Caki2 (cell line): ENCODE data around the gene DMRTC2. TPM values are rescaled to one million over a fixed set of nuclear protein-coding genes. Genes with fewer than 3 reads are reported as not detected.
A peak's percentile ranks its signal among the peaks of the same experiment; 100 is the strongest.

Source experiments
- DNase-seq: peaks from one replicate; pipeline ENCODE4 v3.0.0-alpha.2; 2015; ENCODE audit warnings: low read depth
- in situ Hi-C: cut with HindIII; loops from 2 replicates; pipeline ENCODE4 v1.10.0; 2016; ENCODE audit warnings: low sequenced_read_pairs, low pct_unique_long_range_greater_than_20kb, mixed read lengths
- total RNA-seq: library from RNA; depleted of rRNA; stranded (reverse); fragments of >200 nt; shearing (Covaris generic); gene quantifications from 2 replicates; pipeline ENCODE4 v1.2.3, GENCODE V29; 2014; ENCODE audit warnings: low replicate concordance

The DMRTC2 gene
- total RNA-seq, 1 experiment from 2014 or later, result not detected

DNA sequence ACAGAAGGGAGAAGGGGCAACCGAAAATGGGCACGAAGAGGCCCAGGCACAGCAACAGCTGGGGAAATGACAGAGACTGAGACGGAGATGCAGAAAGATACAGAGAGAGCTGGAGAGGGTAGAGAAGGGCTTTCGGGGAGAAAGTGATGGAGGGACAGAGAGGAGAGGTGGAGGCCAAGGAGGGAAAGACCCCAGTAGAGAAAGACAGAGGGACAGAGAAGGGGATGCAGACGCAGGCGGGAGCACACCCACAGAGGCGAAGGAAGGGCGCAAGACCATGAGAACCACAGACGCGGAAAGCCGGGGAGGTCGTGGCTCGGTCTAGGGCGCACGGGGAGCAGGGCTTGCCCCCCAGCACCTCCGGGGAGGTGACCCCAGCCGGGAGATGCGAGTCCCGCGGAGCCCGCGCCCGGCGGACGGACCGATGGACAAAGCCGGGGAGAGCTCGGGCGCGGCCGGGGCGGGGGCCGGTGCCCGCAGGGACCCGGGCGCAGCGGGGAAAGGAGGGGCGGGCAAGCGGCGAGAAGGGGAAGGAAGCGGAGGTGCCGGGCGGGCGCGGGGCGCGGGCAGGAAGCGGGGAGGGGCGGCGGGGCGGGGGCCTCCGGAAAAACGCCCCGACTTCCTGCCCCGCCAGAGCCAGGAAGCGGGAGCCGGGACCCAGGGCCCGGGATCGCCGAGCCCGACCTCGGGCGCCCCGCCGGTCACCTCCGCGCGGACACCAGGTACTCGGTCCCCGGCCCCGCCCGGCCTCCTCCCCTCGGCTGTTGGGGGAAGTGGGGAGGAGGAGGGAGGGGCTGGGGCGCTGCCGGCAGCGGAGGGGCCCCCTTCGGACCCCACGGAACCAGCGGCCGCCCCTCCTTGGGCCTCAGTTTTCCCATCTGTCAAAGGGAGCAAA lies 38.0 kb downstream of the DMRTC2 start, which contains the start of gene ARHGEF1:
TSS of gene ARHGEF1 (plus strand) at position 617 of the 895 bp plus-strand sequence. CDS start 4,899 bp downstream, outside the sequence.
- in situ Hi-C loops, result no loop called here
- DNase-seq, result no peak

DNA sequence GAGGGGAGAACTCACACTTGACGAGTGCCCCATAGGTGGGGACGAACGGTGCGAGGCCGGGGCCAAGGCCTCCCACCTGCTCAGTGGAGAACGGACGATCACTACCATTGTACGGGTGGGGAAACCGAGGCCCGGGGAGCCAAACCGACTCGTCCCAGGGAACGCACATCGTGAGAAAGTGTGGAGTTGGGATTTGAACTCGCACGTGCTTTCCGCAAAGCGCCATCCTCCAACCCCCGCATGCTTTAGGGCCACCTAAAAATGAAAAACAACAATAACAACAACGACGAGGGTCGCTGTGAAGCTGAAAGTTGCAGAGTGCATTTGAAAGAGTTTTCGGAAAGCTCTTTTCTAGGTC lies 38.6 kb downstream of the DMRTC2 start:
- in situ Hi-C loops, result no loop called here
- no peak for DNase-seq

DNA sequence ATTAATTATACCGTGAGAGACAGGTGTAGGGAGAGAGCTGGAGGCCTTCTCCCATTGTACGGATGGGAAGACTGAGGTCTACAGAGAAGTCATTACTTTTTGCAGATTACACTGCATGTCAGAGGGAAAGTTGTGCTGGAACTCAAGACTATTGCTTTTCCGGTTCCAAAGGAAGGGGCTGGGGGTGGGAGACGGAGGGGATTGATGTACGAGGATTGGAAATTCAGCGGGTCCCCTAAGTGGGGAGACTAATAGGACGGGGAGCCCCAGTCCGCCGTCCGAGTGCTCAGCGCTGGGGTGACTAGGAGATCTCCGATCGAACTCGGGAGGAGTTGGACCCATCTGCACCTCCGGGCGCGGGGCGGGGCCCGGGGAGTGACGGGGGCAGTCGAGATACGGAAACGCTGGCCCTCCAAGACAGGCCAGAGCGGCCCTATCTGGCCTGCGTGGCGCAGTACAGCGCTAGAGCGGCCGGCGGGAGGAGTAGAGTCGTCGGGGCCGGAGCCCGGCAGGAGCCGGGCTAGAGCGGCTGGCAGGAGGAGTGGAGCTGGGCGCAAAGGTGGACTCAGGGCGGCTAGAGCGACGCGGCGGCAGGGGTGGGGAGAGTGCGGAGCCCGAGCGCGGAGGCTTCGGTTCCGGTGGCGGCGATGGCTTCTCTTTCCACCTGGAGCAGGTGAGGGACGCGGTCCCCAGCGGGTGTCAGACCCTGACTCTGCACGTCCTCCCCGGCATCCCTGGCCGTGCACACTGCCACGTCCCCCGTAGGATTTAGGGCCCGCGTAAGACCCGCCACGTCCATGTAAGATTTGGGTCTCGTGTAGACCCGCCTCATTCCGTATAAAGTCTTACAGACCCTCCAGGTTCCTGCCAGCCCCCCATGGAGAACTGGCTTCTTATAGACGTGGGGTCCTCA lies 39.2 kb downstream of the DMRTC2 start:
- peak; percentile 98 for DNase-seq
- in situ Hi-C loops, result no loop called here

- DNase-seq, result no peak
- in situ Hi-C loops, result no loop called here
Measured at GRCh38 chr19:41886761-41887710, 42.2 kb downstream of the DMRTC2 start.

GRCh38 chr19:41887711-41888382 lies 43.0 kb downstream of the DMRTC2 start:
- DNase-seq, result peak; percentile 53
- in situ Hi-C loops, result no loop called here

- in situ Hi-C loops, result no loop called here
- no peak for DNase-seq
Measured at GRCh38 chr19:41888926-41889325, 44.1 kb downstream of the DMRTC2 start.

GRCh38 chr19:41889896-41890295 lies 45.1 kb downstream of the DMRTC2 start:
- no peak for DNase-seq
- in situ Hi-C loops, result no loop called here

DNA sequence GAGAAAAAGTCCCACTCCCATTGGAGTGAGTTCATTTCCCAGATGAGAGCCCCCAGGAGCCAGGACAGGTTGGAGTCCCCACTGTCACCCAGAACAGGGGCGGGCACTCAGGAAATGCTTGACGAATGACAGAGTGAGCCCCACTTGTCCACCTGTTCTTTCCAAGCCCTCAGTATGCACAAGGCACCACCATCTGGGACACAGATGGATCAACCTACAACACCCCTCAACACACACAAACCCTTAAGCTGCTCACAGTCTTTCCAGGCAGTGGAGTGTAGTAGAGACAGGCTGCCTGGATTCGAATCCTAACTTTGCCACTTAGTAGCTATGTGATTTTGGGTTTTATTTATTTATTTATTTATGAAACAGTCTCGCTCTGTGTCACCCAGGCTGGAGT lies 46.1 kb downstream of the DMRTC2 start:
- in situ Hi-C loops, result no loop called here
- no peak for DNase-seq

DNA sequence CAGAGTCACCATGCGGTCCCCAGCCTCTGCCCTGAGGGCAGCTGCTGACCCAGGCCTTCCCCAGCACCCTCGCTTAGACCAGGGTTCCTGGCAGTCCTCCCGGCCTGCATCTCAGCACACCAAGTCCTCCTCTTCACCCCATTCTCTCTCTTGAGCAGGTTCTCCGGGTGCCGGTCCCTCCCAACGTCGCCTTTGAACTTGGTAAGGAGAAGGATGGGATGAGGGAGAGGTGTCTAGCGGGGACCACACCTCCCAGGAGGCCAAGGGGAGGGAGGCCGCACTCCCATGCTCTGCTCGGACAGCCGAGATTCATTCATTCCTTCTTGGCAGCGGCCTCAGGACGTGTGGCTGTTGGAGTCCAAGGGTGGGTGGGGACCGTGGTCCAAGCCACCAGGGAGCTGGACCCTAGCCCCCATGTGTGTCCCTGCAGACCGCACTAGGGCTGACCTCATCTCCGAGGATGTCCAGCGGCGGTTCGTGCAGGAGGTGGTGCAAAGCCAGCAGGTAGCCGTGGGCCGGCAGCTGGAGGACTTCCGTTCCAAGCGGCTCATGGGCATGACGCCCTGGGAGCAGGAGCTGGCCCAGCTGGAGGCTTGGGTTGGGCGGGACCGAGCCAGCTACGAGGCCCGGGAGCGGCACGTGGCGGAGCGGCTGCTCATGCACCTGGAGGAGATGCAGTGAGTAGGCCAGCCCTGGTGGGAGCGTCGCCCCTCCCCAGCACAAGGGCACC lies 47.5 kb downstream of the DMRTC2 start:
- in situ Hi-C loops, result no loop called here
- no peak for DNase-seq

DNA sequence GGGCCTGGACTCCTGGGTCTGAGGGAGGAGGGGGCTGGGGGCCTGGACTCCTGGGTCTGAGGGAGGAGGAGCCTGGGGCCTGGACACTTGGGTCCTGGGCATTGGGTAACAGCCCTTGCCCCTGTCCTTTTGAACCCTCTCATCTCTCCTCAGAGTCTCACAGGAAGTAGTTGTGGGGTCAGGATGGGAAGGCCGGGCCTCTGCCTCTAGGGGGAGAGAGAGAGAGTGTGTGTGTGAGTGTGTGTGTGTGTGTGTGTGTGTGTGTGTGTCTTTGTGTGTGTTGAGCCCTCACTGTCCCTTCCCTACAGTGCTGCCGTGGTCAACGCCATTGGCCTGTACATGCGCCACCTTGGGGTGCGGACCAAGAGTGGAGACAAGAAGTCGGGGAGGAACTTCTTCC lies 49.1 kb downstream of the DMRTC2 start:
- peak; percentile 53 for DNase-seq
- in situ Hi-C loops, result no loop called here

DNA sequence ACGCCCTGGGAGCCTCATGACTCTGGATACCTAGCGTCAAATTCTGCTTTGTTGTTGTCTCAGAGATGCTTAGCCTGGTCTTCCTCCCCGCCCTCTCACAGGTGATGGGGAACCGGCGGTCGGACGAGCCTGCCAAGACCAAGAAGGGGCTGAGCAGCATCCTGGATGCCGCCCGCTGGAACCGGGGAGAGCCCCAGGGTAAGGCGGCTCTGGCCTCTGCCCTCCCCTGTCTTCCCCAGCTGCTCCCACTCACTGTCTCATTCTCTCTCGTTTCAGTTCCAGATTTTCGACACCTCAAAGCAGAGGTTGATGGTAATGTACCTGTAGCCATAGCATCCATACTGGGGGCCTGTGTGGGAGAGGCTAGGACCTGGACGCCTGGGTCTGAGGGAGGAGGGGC lies 49.5 kb downstream of the DMRTC2 start:
- no peak for DNase-seq
- in situ Hi-C loops, result no loop called here

GRCh38 chr19:41895745-41896580 lies 51.1 kb downstream of the DMRTC2 start:
- in situ Hi-C loops, result no loop called here
- no peak for DNase-seq

- no peak for DNase-seq
- in situ Hi-C loops, result no loop called here
Measured at GRCh38 chr19:41896581-41896942, 51.7 kb downstream of the DMRTC2 start.

DNA sequence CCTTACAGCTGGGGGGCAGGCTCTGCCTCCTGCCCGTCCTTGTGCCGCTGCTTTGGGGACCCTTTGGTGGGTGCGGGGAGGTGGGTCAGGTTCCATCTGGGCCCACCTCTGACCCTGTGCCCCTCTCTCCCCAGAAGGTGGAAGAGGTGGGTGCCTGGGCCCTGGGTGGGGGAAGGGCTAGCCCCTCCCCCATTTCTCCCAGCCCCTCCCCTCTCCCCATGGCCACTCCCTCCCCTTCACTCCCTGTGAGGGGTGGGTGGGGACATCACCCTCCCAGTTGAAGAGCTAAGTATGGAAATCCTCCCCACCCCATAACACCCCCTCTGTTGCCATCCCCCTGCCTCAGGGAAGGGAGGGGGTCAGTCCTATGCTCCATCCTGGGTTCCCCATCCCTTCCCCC lies 52.3 kb downstream of the DMRTC2 start:
- DNase-seq, result no peak
- in situ Hi-C loops, result no loop called here

- in situ Hi-C loops, result no loop called here
- DNase-seq, result no peak
Measured at GRCh38 chr19:41897820-41898219, 53.0 kb downstream of the DMRTC2 start.

- in situ Hi-C loops, result no loop called here
Measured at GRCh38 chr19:41898235-41898634, 53.4 kb downstream of the DMRTC2 start.

More at GRCh38 chr19:41898235-41898634, 53.4 kb downstream of the DMRTC2 start:
- DNase-seq, result no peak
